ENCODE results near the gene POU4F2.

DNA sequence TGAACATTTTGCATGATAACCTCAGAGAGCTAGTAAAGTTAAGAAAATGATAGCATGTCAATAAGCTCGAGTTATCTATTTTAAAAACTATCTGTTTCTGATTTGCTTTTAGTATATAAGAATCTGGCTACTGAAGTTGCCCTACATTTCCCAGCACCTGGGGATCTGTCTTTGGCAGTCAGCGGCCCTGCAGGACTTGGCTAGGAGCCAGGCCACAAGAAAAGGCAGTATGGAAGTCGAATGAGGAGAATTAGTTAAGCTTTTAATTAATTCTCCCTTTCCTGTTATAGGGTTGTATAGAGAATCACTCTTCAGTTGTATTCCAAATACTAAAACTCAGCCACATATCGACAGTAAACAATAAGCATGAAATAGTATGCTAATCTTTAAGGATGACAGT is 22.7 kb downstream of the POU4F2 start:
- TF ChIP-seq CTCF (IDR thresholded peaks at IDR 0.05; ENCODE audit: low read depth, low read length) (no peak), EZH2phosphoT487 (IDR thresholded peaks at IDR 0.05; ENCODE audit: low read depth) (no peak)
